NCI-H526 treated with DMSO at 0.1 percent for 48 hours (cell line): ENCODE measurements around the gene CPT1C.

Source experiments
- DNase-seq: peaks from one replicate; lab custom pipeline; 2025; lab: John Stamatoyannopoulos, UW

CPT1C gene

DNA sequence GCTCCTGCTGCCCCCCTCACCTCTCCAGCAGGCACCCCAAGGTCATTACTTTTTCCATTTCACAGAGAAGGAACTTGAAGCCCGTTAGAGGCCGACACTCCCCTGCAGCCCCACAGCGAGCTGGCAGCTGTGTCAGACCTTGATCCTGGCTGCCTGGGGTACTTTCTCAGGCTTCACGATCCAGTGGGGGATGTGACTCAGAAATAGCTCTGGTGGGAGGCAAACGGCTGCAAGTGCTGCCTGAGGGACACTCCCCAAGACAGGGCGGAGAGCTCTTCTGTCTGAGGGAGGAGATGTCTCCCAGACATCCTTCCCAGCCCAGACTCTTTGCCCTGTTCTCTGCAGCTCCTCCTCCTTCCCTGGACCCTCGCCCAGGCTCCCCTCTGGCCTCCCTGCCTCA lies 67.4 kb downstream of the CPT1C start:
- no peak for DNase-seq

DNA sequence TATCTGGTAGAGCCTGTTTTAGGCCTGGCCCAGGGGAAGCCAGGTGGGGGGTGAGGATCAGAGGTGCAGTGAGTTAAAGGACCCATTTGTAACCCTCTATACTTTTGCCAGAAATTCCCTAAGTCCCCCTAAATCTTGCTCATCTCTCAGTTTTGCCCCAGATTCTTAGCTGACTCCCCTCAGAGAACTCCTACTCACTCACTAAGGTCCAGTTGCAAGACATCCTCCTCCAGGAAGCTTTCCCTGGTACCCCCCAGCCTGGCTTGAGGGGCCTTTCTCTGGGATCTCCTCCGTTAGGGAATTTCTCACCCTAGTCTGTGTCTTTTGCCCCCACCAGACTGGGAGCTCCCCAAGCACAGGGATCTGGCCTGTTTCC lies 70.3 kb downstream of the CPT1C start:
- DNase-seq: no peak

DNA sequence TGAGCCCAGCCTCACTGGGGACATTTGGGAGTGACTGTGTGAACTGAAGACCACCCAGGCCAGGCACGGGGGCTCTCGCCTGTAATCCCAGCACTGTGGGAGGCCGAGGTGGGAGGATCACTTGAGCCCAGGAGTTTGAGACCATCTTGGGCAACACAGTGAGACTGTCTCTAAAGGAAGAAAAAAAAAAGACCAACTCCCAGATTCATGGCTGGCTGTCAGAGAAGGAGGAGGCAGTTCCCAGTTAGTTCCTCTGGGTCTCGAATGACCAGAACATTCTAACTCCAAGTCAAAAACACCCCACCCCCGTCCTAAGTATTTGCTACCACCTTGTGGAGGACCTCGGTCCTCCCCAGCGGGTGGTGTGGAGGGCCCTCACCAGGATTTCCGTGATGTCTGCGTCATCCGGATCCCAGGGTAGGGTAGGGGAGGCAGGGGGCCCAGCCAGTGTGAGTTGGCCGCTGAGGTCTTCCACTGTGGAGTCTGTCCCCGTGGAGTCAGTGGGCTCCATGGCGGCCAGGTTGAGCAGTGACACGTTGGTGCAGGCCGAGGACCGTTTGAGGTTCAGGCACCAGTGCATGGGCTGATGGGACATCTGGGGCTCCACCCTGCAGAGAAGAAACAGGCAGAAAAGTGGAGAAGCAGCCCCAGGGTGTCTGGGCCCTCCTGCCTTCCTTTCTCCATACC lies 70.9 kb downstream of the CPT1C start:
- DNase-seq: no peak

DNA sequence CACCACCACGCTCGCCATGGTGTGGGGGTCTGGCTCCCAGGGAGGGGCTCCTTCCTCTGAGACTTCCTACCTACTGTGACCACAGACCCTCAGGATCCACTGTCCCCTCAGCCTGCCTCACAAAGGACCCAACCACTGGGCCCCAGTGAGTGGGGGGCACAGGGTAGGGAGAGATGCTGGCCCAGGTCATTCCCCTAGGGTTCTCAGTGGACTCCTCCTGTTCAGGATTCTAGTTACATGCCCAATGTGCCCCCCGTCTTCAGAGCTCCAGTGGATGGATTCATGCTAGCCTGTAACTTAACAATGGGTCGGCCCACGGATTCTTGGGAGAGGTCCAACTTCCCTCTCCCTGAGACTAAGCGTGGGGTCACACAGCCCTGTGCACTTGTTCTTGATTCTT lies 72.3 kb downstream of the CPT1C start, which contains the start of gene TSKS:
Gene TSKS (minus strand): TSS at position 77 of the 400 bp plus-strand sequence. CDS start 59 bp downstream, at position 18.
- DNase-seq: no peak
